ENCODE data around the gene SLC2A9.

SLC2A9 gene

GRCh38 chr4:10015140-10015753, 6.0 kb downstream of the SLC2A9 start:
- peak; percentile 62 for DNase-seq
- peaks cover 2% of the 10 kb centered on the region; the same call in 1 of the 2 replicates for H3K4me1 ChIP-seq

DNA sequence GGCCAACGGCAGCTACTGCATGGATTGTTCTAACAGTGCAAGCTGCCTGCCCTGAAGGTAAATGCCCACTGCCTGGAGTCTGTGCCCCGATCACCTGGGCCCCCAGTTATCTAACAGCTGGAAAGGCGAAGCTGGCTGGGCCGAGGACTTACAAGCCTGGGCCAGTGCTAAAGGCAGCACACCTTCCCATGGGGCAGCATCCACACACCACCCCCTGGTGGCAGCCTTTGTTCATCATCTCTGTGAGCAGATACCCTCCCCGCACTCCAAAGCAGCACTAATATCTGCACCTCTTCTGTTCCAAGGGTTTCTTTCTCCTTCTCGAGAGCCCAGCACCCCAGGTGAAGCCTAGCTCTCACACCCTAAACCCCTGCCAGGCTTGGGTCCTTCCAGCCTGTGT, 7.6 kb downstream of the SLC2A9 start:
- DNase-seq = peak; percentile 63
- peak; percentile 69 for TF ChIP-seq CTCF (IDR thresholded peaks at IDR 0.05; ENCODE audit: low read depth, low read length)
- peaks cover 16% of the 10 kb centered on the region for H3K4me1 ChIP-seq

More at GRCh38 chr4:10015140-10015753, 6.0 kb downstream of the SLC2A9 start:
- peak; percentile 77 for TF ChIP-seq CTCF (IDR thresholded peaks at IDR 0.05; ENCODE audit: low read depth, low read length)
- Histone ChIP-seq H3K27me3 (no peaks in the 10 kb centered on the region), H3K9me3 (no peaks in the 10 kb centered on the region), H3K36me3 (no peaks in the 10 kb centered on the region), H3K4me3 (ENCODE audit: low read depth, low read length) (no peak overlapping the region)

DNA sequence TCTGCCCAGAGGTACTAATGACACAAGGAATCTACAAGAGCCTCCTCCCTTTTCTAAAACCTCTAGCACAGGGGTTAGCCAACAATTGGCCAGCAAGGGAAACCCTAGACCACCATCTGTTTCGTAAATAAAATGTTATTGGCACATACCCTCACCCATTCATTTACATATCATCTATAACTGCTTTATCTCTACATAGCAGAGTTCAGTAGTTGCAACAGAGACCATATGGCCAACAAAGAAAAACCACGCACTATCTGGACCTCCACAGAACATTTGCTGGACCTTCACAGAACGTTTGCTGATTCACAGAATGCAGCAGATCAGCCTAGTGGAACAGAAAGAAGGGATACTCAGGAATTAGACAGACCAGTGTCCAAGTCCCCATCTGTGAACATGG, 9.4 kb downstream of the SLC2A9 start:
- TF ChIP-seq CTCF (IDR thresholded peaks at IDR 0.05; ENCODE audit: low read depth, low read length) = no peak
- H3K36me3 ChIP-seq = no peaks in the 10 kb centered on the region
- H3K4me1 ChIP-seq = peaks cover 28% of the 10 kb centered on the region
- no peak overlapping the region for H3K4me3 ChIP-seq (ENCODE audit: low read depth, low read length)
- H3K27me3 ChIP-seq = no peaks in the 10 kb centered on the region
- no peak for DNase-seq
- no peaks in the 10 kb centered on the region for H3K9me3 ChIP-seq

More for the DNA sequence above, 7.6 kb downstream of the SLC2A9 start:
- Histone ChIP-seq H3K36me3 (no peaks in the 10 kb centered on the region), H3K4me3 (ENCODE audit: low read depth, low read length) (no peak overlapping the region), H3K9me3 (no peaks in the 10 kb centered on the region), H3K27me3 (no peaks in the 10 kb centered on the region)

GRCh38 chr4:10011277-10011676, 10.0 kb downstream of the SLC2A9 start:
- H3K27me3 ChIP-seq = no peaks in the 10 kb centered on the region
- H3K4me1 ChIP-seq = peaks cover 32% of the 10 kb centered on the region
- H3K9me3 ChIP-seq = no peaks in the 10 kb centered on the region
- TF ChIP-seq CTCF (IDR thresholded peaks at IDR 0.05; ENCODE audit: low read depth, low read length) = no peak
- no peaks in the 10 kb centered on the region for H3K36me3 ChIP-seq
- DNase-seq = no peak
- H3K4me3 ChIP-seq (ENCODE audit: low read depth, low read length) = no peak overlapping the region

DNA sequence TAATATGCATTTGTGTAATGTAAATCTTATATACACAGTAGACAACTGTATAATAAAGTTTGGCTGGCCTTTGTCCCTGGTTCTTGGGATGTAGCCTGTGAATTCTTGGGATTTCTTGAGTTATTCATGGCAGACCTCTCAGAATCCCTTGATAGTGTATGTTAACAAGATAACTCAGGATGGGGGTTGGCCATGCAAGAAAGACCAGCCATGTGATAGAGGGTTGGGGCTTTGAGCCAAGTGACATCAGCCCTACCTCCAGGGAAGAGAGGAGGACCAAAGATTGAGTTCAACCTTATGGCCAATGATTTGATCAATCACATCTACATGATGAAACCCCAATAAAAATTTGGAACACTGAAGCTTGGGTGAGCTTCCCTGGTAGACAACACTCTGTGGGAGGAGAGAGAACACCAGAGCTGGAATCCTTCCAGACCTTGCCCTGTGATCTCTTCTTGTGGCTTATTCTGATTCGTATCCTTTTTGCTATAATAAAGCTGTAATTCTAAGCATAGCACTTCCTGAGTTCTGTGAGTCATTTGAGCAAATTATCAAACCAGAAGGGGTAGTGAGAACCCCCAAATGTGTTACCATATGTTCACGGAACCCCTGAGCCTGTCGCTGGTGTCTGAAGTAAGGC, 11.3 kb downstream of the SLC2A9 start:
- Histone ChIP-seq H3K9me3 (no peaks in the 10 kb centered on the region), H3K36me3 (no peaks in the 10 kb centered on the region), H3K4me1 (peaks cover 37% of the 10 kb centered on the region), H3K4me3 (ENCODE audit: low read depth, low read length) (no peak overlapping the region), H3K27me3 (no peaks in the 10 kb centered on the region)
- DNase-seq = no peak
- no peak for TF ChIP-seq CTCF (IDR thresholded peaks at IDR 0.05; ENCODE audit: low read depth, low read length)

DNA sequence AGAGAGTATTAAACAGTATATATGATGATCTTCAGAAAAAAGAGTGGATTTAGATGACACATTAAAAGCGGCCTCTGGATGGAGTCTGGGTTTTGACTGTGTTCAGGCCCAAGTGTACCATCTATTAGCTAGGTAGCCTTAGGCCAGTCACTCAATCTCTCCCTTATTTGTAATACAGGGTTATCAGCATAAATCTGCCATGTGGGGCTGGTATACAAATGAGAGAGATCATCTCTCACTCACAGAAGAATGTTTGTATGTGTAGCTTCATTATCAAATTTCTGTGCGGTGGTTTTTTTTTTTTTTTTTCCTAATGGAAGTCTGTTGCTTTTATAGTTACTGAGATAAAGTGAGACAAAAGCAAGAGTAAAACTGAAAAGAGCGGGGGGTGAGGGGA, 12.7 kb downstream of the SLC2A9 start:
- Histone ChIP-seq H3K36me3 (no peaks in the 10 kb centered on the region), H3K9me3 (no peaks in the 10 kb centered on the region), H3K4me1 (peaks cover 37% of the 10 kb centered on the region), H3K27me3 (no peaks in the 10 kb centered on the region), H3K4me3 (ENCODE audit: low read depth, low read length) (no peak overlapping the region)
- no peak for TF ChIP-seq CTCF (IDR thresholded peaks at IDR 0.05; ENCODE audit: low read depth, low read length)
- peak; percentile 30 for DNase-seq

Measured in BE2C (cell line).